ENCODE measurements around the gene TMPRSS3. TPM values are rescaled to one million over a fixed set of nuclear protein-coding genes. Genes with fewer than 3 reads are reported as not detected.

The TMPRSS3 gene
- total and polyA plus RNA-seq, 2 of the 13 experiments (the other 11 are each of a cell fraction or from before 2014, with no cell fraction given), result 2.8 to 16.9 TPM

GRCh38 chr21:42336054-42336453 is 59.8 kb downstream of the TMPRSS3 start:
- no TSS peak for BruUV-seq (replicated peaks)
- POLR2A ChIA-PET, result no interaction called here
- Histone ChIP-seq H3K4me3 (replicated peaks in 1 of 3; ENCODE audit: insufficient read depth in 1 of 3, low read depth in 2 of 3, low read length in 3 of 3) (no peak overlapping the region), H3K9ac (ENCODE audit: insufficient read depth, low read depth, low read length) (no peak overlapping the region), H3K79me2 (ENCODE audit: insufficient read depth, low read length) (no peaks in the 10 kb centered on the region), H3K4me2 (ENCODE audit: low read depth, low read length) (peak overlapping the region; percentile 6; the same call in 1 of the 2 replicates), H3K9me3 (ENCODE audit: low read length) (no peaks in the 10 kb centered on the region), H3K27ac (ENCODE audit: extremely low read length, insufficient read depth, low read length) (no peak overlapping the region), H3K27me3 (ENCODE audit: control insufficient read depth in 1 of 2, insufficient read depth in 2 of 2, low read length in 2 of 2) (no peaks in the 10 kb centered on the region; a peak in 2 of 5 replicates), H3K36me3 (replicated peaks in 1 of 2; ENCODE audit: control insufficient read depth in 1 of 2, insufficient read depth in 2 of 2, low read length in 2 of 2) (no peaks in the 10 kb centered on the region), H4K20me1 (ENCODE audit: insufficient read depth, low read length) (no peaks in the 10 kb centered on the region), H2AFZ (ENCODE audit: low read length) (no peak overlapping the region), H3K4me1 (ENCODE audit: insufficient read depth, low read length) (peaks cover 25% of the 10 kb centered on the region)
- TF ChIP-seq HOXA9 (CRISPR knock-in tag; IDR thresholded peaks at IDR 0.05; ENCODE audit: borderline replicate concordance), result no peak
- TF ChIP-seq NKX3-1 (CRISPR knock-in tag; IDR thresholded peaks at IDR 0.05), result no peak
- TF ChIP-seq, protein P1, sequence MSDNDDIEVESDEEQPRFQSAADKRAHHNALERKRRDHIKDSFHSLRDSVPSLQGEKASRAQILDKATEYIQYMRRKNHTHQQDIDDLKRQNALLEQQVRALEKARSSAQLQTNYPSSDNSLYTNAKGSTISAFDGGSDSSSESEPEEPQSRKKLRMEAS (IDR thresholded peaks at IDR 0.05), result 0 out of 2 replicates have a peak, but pooled peaks have one; percentile 16
- no peak for TF ChIP-seq ZNF383 (CRISPR knock-in tag; IDR thresholded peaks at IDR 0.05; ENCODE audit: borderline replicate concordance)
- under 1% methylated on average over 8 of the region's 10 CpGs for whole genome bisulfite sequencing (ENCODE audit: low lambda C conversion rate)
- FAIRE-seq, result no peak
- intact Hi-C loops (cut with micrococcal nuclease; ENCODE audit: unreplicated experiment) (no loop called here), in situ Hi-C loops (cut with HindIII; ENCODE audit: extremely low pct_ligation_motif_present, low pct_unique_long_range_greater_than_20kb) (no loop called here)
- ATAC-seq, result no peak
- peak; percentile 7 for DNase-seq (ENCODE audit: low spot score)
- CTCF ChIA-PET (ENCODE audit: low intra/inter-chr PET ratio, low total read pairs), result interaction anchor here (3.6 to 4.1 kb wide), 2 partner anchors 45 to 114 kb away, joined by 27 to 33 read pairs; no protein-coding TSS in a partner anchor

DNA sequence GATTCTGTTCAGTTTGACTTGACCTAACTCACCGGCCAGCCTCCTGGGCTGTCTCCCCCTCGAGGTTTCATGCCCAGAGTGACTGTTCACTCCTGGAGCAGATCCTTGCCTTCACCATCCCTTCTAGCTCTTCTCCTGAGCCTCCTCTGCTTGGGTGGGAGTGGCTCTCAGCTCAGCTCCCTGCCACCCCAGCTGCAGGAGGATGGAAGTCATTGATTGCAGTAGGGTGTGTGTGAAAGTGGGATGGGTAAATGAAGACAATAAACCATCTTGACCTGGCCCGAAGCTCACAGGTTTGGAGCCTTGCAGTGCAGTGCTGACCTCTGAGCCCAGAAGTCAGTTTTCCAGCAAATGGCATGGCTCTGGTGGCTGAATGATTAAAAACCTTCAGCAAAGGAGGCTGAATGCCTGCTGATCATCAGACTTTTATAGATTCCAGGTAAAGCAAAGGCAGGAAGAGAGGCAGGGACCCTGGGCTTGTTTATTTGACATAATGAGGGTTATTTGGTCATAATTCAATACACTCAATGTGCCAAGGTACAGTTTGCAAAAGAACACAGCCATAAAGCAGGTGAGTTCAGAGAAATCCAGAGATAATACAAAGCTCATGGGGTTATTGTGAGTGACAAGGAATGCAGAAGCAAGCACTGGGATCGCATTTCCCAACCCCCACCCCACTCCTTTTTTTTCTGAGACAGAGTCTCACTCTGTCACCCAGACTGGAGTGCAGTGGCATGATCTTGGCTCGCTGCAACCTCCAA is 63.1 kb downstream of the TMPRSS3 start:
- ChIA-PET CTCF (ENCODE audit: low intra/inter-chr PET ratio, low total read pairs) (no interaction called here), POLR2A (no interaction called here)
- Histone ChIP-seq H3K79me2 (ENCODE audit: insufficient read depth, low read length) (no peaks in the 10 kb centered on the region), H4K20me1 (ENCODE audit: insufficient read depth, low read length) (no peaks in the 10 kb centered on the region), H3K27me3 (ENCODE audit: control insufficient read depth in 1 of 2, insufficient read depth in 2 of 2, low read length in 2 of 2) (no peaks in the 10 kb centered on the region; a peak in 1 of 5 replicates), H3K9ac (ENCODE audit: insufficient read depth, low read depth, low read length) (no peak overlapping the region), H3K36me3 (replicated peaks in 1 of 2; ENCODE audit: control insufficient read depth in 1 of 2, insufficient read depth in 2 of 2, low read length in 2 of 2) (no peaks in the 10 kb centered on the region), H3K4me1 (ENCODE audit: insufficient read depth, low read length) (peaks cover 23% of the 10 kb centered on the region), H3K9me3 (ENCODE audit: low read length) (no peaks in the 10 kb centered on the region), H3K27ac (ENCODE audit: extremely low read length, insufficient read depth, low read length) (no peak overlapping the region), H3K4me2 (ENCODE audit: low read depth, low read length) (no peak overlapping the region), H3K4me3 (replicated peaks in 1 of 3; ENCODE audit: insufficient read depth in 1 of 3, low read depth in 2 of 3, low read length in 3 of 3) (no peak overlapping the region), H2AFZ (ENCODE audit: low read length) (no peak overlapping the region)
- in situ Hi-C loops (cut with HindIII; ENCODE audit: extremely low pct_ligation_motif_present, low pct_unique_long_range_greater_than_20kb) (no loop called here), intact Hi-C loops (cut with micrococcal nuclease; ENCODE audit: unreplicated experiment) (no loop called here)
- no peak for ATAC-seq
- WGBS (ENCODE audit: low lambda C conversion rate), result 25% methylated on average over 4 of the region's 5 CpGs
- DNase-seq (ENCODE audit: low spot score), result no peak
- no peak for FAIRE-seq
- no TSS peak for BruUV-seq (replicated peaks)
- TF ChIP-seq, protein P2, sequence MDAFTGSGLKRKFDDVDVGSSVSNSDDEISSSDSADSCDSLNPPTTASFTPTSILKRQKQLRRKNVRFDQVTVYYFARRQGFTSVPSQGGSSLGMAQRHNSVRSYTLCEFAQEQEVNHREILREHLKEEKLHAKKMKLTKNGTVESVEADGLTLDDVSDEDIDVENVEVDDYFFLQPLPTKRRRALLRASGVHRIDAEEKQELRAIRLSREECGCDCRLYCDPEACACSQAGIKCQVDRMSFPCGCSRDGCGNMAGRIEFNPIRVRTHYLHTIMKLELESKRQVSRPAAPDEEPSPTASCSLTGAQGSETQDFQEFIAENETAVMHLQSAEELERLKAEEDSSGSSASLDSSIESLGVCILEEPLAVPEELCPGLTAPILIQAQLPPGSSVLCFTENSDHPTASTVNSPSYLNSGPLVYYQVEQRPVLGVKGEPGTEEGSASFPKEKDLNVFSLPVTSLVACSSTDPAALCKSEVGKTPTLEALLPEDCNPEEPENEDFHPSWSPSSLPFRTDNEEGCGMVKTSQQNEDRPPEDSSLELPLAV (CRISPR knock-in tag; conservative IDR thresholded peaks at IDR 0.05; ENCODE audit: low read depth), result no peak
- no peak for TF ChIP-seq U2AF2 (IDR thresholded peaks at IDR 0.05; ENCODE audit: low read depth, low read length)
- no peak for TF ChIP-seq ZFP36 (IDR thresholded peaks at IDR 0.05; ENCODE audit: borderline replicate concordance, low read depth, low read length, partially characterized antibody)
- TF ChIP-seq ZNF235 (CRISPR knock-in tag; IDR thresholded peaks at IDR 0.05; ENCODE audit: borderline replicate concordance), result no peak
- no peak for TF ChIP-seq ZNF143 (CRISPR knock-in tag; IDR thresholded peaks at IDR 0.05)
- TF ChIP-seq RXRB (CRISPR knock-in tag; IDR thresholded peaks at IDR 0.05; ENCODE audit: borderline replicate concordance), result no peak
- TF ChIP-seq MTF1 (CRISPR knock-in tag; IDR thresholded peaks at IDR 0.05), result no peak
- TF ChIP-seq KLF6 (CRISPR knock-in tag; IDR thresholded peaks at IDR 0.05), result no peak
- TF ChIP-seq CCAR2 (optimal IDR thresholded peaks at IDR 0.05; ENCODE audit: low read depth, low read length), result no peak
- TF ChIP-seq IRX3 (CRISPR knock-in tag; IDR thresholded peaks at IDR 0.05; ENCODE audit: borderline replicate concordance, low read depth), result no peak
- TF ChIP-seq SCMH1 (CRISPR knock-in tag; IDR thresholded peaks at IDR 0.05; ENCODE audit: borderline replicate concordance), result no peak
- no peak for TF ChIP-seq EP300 (IDR thresholded peaks at IDR 0.05; ENCODE audit: low read depth in 2 of 2, low read length in 2 of 2)
- no peak for TF ChIP-seq EP300 (CRISPR knock-in tag; IDR thresholded peaks at IDR 0.05; ENCODE audit: borderline replicate concordance)
- no peak for TF ChIP-seq NCOA5 (CRISPR knock-in tag; IDR thresholded peaks at IDR 0.05)

Data from HepG2 (cell line).